HG03103 (cell line): Measurements from ENCODE around the gene ZNF200.

Experiments
- ATAC-seq: cut with Tn5 transposase; IDR thresholded peaks from one replicate; pipeline ENCODE4 v1.9.1; 2021; ENCODE audit warnings: low read depth; ENCODE audit not compliant: unreplicated experiment

The ZNF200 gene

DNA sequence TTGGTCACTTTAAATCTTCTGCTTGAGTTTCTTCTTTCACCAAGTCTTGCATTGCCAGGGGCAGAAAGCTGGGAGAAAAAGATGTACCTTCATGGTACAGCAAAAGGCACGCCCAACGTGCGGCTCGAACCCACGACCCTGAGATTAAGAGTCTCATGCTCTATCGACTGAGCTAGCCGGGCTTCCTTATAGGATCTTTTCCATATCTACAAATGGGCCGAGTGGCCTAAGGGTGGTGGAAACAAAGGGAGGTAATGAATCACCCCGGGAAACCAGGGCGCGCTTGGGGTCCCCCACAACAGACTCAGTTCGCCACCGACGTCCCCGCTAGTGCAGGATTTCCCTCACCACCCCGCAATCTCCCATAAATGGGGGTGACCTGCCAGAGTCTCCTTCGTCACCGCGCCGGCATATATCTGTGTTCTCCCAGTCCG is 54.5 kb downstream of the ZNF200 start:
- no peak for ATAC-seq

- no peak for ATAC-seq
These were observed 55.3 kb downstream of the ZNF200 start for GRCh38 chr16:3179651-3180050.

DNA sequence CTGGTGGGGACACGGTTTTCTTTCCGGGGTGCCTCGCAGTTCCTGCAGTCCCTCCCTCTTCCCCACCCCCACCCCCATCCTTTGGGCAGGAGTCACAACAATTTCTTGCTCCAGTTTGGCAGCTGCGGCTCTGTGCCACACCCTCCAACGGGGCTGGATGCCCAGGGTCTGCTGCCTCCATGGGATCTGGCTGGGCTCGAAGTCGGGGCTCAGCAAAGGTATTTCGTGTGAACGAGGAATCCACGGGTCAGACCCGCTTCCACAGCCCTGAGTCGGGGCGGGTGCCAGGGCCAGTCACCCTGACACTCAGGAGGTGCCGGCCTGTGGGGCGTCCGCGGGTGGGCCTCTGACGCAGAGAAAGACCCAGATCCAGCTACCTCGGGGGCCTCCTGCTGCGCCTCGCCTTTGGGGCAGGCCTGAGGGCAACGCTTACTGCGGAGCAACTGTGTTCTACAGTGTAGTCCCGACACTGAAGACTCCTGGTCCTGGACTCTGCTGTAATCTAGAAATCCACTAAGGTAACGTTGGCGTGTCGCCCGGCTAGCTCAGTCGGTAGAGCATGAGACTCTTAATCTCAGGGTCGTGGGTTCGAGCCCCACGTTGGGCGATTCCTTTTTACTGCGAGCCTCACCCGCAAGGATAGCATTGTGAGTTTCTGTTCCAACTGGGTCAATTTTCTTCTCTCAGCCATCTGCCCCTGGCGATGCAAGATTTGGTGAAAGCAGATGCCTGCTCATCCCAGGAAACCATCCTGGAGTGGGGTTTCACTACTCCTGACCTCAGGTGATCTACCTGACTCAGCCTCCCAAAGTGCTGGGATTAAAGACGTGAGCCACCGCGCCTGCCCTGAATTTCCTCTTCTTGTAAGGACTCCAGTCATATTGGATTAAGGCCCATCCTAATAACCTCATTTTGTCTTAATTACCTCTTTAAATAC is 59.5 kb downstream of the ZNF200 start:
- no peak for ATAC-seq

DNA sequence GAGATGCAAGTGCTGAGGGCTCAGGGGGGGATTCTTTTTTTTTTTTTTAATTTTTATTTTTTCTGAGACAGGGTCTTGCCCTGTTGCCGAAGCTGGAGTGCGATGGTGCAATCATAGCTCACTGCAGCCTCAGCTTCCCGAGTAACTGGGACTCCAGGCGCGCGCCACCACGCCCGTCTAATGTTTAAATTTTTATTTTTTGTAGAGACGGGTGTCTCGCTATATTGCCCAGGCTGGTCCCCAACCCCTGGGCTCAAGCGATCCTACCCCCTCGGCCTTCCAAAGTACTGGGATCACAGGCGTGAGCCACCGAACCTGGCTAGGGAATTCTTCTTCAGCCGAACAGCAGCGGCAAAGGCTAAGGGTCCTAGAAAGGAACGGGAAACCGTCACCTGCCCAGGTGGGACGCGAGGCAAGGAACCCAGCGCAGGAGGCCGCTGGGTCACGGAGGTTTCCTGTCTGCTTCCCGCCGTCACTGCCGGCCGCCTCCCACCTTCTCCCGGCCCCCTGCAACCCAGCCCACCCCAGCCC is 60.3 kb downstream of the ZNF200 start:
- ATAC-seq: no peak

- ATAC-seq: no peak
These were observed 60.9 kb downstream of the ZNF200 start for GRCh38 chr16:3173892-3174617.
